Sigmoid colon (tissue), 4 donors: ENCODE measurements around the gene SLC6A6.

Experiments used
- CTCF ChIP-seq, 4 experiments: fragments of 450-650 bp in 3 of 4; fragments of 200-600 bp in 1 of 4; IDR thresholded peaks; one replicate each; pipeline ENCODE4 v1.5.1; 2016 to 2019; ENCODE audit warnings: antibody characterized with exemption in 4 of 4, mild to moderate bottlenecking in 3 of 4, moderate library complexity in 2 of 4
- EP300 ChIP-seq, 4 donors: sonication (generic); formaldehyde crosslinking; IDR thresholded peaks; one replicate each; pipeline ENCODE4 v1.6.1; 2017; ENCODE audit warnings: antibody characterized with exemption in 4 of 4
- POLR2A ChIP-seq, 2 donors: fragments of 450-650 bp; IDR thresholded peaks; one replicate each; pipeline ENCODE4 v1.6.1; 2016; ENCODE audit warnings: antibody characterized with exemption in 2 of 2, mild to moderate bottlenecking in 2 of 2, moderate library complexity in 2 of 2
- POLR2AphosphoS5 ChIP-seq, 4 donors: sonication (generic); formaldehyde crosslinking; IDR thresholded peaks; one replicate each; pipeline ENCODE4 v1.6.1; 2017; ENCODE audit warnings: antibody characterized with exemption in 4 of 4

- no peak for TF ChIP-seq EP300 (IDR thresholded peaks at IDR 0.05)
- no peak for TF ChIP-seq POLR2AphosphoS5 (IDR thresholded peaks at IDR 0.05)
- no peak for TF ChIP-seq CTCF (IDR thresholded peaks at IDR 0.05)
- TF ChIP-seq POLR2A (IDR thresholded peaks at IDR 0.05) = no peak
Observed at GRCh38 chr3:14535616-14536015, 133.2 kb downstream of the SLC6A6 start.
